ENCODE data around the gene ELL.

Gene ELL

DNA sequence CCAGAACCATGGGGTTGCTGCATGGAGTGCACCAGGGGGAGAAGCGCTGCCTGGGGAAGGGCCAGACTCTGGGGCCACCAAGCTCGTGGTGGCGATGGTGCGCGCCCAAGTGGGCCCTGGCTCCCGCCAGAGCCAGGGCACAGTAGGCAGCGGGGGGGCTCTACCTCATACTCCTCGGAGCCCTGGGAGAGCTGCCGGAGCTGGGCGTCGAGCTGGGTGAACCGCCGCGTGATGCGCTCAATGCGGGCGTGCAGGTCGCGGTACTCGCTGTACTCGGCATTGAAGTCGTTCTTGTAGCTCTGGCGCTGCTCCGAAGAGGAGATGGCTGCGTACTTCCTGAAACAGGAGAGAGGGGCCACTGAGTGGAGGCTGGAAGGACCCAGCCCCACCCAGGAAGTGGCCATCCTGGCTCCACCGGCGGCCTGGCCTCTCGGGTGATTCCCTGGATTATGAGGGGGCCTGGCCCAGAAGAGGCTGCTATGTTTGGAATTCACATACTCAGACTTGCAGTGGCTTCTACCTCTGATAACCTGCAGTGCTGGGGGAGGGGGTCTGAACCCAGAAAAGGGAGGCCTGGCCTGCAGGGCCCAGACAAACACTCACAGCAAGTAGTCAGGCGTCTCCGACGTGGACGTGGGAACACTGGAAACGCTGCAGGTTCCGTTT lies 75.6 kb downstream of the ELL start:
- Histone ChIP-seq H3K27me3 (replicated peaks; ENCODE audit: control insufficient read depth, insufficient read depth, low read length) (no peaks in the 10 kb centered on the region), H3K36me3 (ENCODE audit: control insufficient read depth, insufficient read depth, low read length, severe bottlenecking) (peaks cover 72% of the 10 kb centered on the region), H3K9me3 (ENCODE audit: control insufficient read depth, low read length) (no peaks in the 10 kb centered on the region), H3K4me3 (ENCODE audit: low read length) (no peak overlapping the region), H3K4me1 (ENCODE audit: control insufficient read depth, insufficient read depth, low read length) (peaks cover 4% of the 10 kb centered on the region), H3K9ac (ENCODE audit: low read length) (no peak overlapping the region)
- no peak for DNase-seq (ENCODE audit: low read depth)

DNA sequence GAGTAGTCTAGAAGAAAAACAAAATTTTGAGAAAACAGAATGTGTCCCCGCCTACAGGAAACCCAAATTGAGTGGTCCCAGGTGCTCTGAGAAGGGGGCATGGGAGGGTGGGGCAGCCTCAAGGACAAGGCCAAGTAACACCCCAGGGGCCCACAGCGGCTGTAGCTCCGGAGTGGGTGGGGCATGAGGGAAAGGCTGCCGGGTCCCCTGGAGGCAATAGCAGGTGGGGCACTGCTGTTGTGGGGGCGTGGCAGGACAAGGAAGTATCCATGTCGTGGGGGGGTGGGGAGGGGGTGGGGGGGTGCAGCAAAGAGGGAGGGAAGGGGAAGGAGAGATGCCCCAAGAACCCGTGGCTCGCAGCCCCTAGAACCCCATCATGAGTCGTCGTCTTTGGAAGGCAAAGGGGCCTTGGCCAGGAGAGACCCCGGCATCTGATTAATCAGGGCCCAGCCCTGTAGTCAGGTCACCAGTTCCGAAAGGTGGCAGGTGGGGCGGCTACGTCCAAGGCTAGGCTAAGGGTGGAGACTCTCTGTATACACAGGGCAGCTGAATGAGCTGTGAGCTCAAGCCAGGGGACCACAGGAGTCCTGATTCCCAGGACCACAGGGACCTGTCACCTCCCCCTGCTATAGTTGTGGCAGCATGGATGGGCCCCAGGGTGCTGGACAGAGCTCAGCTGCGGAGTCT lies 76.5 kb downstream of the ELL start:
- H3K9me3 ChIP-seq (ENCODE audit: control insufficient read depth, low read length): no peaks in the 10 kb centered on the region
- H3K4me1 ChIP-seq (ENCODE audit: control insufficient read depth, insufficient read depth, low read length): no peaks in the 10 kb centered on the region
- DNase-seq (ENCODE audit: low read depth): no peak
- H3K36me3 ChIP-seq (ENCODE audit: control insufficient read depth, insufficient read depth, low read length, severe bottlenecking): peaks cover 66% of the 10 kb centered on the region
- no peaks in the 10 kb centered on the region for H3K27me3 ChIP-seq (replicated peaks; ENCODE audit: control insufficient read depth, insufficient read depth, low read length)
- H3K4me3 ChIP-seq (ENCODE audit: low read length): no peak overlapping the region
- H3K9ac ChIP-seq (ENCODE audit: low read length): no peak overlapping the region

DNA sequence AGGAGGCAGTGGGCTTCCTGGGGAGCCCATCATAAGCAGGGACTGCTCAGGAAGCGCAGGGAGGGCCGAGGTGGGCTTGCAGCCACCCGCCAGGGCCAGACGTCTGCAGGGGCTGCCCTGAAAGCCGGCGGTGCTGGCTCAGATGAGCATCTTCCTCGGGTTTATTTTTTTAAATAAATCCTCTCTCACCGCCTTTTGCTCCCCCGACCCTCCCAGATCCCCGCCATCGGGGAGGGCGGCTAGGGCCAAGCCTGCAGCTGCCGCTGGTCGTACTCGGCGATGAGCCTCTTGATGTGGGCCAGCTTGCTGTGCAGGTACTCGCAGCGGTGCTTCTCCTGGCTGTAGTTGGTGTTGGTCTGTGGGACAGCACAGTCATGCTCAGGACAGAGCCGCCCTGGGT lies 77.4 kb downstream of the ELL start:
- DNase-seq (ENCODE audit: low read depth): no peak
- H3K27me3 ChIP-seq (replicated peaks; ENCODE audit: control insufficient read depth, insufficient read depth, low read length): no peaks in the 10 kb centered on the region
- H3K9me3 ChIP-seq (ENCODE audit: control insufficient read depth, low read length): no peaks in the 10 kb centered on the region
- H3K9ac ChIP-seq (ENCODE audit: low read length): no peak overlapping the region
- H3K4me1 ChIP-seq (ENCODE audit: control insufficient read depth, insufficient read depth, low read length): peaks cover 4% of the 10 kb centered on the region
- peaks cover 57% of the 10 kb centered on the region for H3K36me3 ChIP-seq (ENCODE audit: control insufficient read depth, insufficient read depth, low read length, severe bottlenecking)
- no peak overlapping the region for H3K4me3 ChIP-seq (ENCODE audit: low read length)

DNA sequence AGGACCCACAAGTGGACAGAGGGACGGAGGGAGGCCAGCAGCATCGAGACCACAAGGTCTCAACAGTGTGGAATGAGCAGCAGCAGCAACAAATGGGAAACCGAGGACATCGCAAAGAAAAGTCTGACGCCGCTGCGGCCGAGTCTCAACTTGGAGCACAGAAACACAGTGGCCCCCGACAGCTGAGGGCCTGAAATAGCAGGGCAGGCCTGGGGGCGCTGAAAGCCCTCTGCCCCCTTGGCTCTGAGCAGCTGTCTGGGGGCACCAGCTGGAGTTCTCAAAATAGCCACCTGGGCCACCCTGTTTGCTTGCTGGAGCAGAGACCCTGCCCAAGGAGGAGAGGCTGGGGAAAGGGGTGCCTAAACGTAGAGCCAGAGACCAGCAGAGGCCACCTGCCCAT lies 78.0 kb downstream of the ELL start:
- no peaks in the 10 kb centered on the region for H3K9me3 ChIP-seq (ENCODE audit: control insufficient read depth, low read length)
- peaks cover 51% of the 10 kb centered on the region for H3K36me3 ChIP-seq (ENCODE audit: control insufficient read depth, insufficient read depth, low read length, severe bottlenecking)
- no peak for DNase-seq (ENCODE audit: low read depth)

DNA sequence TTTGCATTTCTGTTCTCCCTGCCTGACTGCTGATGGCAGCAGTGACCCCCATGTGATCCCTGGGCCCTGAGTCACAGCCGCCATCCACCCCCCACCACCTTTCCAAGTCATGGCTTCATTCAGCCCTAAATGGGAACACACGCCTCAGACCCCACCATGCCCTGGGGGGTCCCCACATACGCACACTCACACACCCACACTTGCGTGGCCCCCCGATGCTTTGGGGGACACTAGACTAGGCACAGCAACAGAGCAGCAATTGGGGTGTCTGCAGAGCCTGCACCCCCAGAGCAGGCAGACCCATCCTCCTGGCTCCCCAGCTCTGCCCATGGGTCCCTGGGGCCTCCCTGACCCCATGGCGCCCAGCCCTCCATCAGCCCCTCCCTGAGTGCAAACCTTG lies 78.5 kb downstream of the ELL start:
- peaks cover 13% of the 10 kb centered on the region for H3K4me1 ChIP-seq (ENCODE audit: control insufficient read depth, insufficient read depth, low read length)
- peaks cover 46% of the 10 kb centered on the region for H3K36me3 ChIP-seq (ENCODE audit: control insufficient read depth, insufficient read depth, low read length, severe bottlenecking)
- H3K27me3 ChIP-seq (replicated peaks; ENCODE audit: control insufficient read depth, insufficient read depth, low read length): no peaks in the 10 kb centered on the region
- no peak for DNase-seq (ENCODE audit: low read depth)
- H3K9ac ChIP-seq (ENCODE audit: low read length): no peak overlapping the region
- H3K4me3 ChIP-seq (ENCODE audit: low read length): no peak overlapping the region
- H3K9me3 ChIP-seq (ENCODE audit: control insufficient read depth, low read length): no peaks in the 10 kb centered on the region

More for the DNA sequence above, 78.0 kb downstream of the ELL start:
- Histone ChIP-seq H3K9ac (ENCODE audit: low read length) (no peak overlapping the region), H3K4me1 (ENCODE audit: control insufficient read depth, insufficient read depth, low read length) (peaks cover 9% of the 10 kb centered on the region), H3K27me3 (replicated peaks; ENCODE audit: control insufficient read depth, insufficient read depth, low read length) (no peaks in the 10 kb centered on the region), H3K4me3 (ENCODE audit: low read length) (no peak overlapping the region)

DNA sequence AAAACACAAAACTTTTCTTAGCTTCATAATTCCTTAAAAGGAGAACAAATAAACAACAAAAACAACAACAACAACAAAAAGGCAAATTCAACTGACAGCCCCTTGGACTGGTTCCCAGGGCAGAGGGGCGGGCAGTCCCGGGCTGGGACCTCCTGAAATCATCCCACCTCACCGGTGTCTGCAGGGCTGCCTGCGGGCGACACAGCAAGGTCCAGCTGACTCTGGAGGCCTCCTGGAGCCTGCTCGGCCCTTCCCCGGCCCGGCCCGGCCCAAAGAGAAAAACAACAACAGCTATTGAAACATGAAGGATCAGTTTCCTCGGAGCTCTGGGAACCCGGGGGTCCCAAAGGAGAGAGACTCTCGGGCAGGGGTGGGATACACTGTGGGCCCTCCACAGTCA lies 78.9 kb downstream of the ELL start:
- H3K4me1 ChIP-seq (ENCODE audit: control insufficient read depth, insufficient read depth, low read length): peaks cover 16% of the 10 kb centered on the region
- H3K27me3 ChIP-seq (replicated peaks; ENCODE audit: control insufficient read depth, insufficient read depth, low read length): no peaks in the 10 kb centered on the region
- no peak for DNase-seq (ENCODE audit: low read depth)
- no peaks in the 10 kb centered on the region for H3K9me3 ChIP-seq (ENCODE audit: control insufficient read depth, low read length)
- H3K9ac ChIP-seq (ENCODE audit: low read length): no peak overlapping the region
- H3K4me3 ChIP-seq (ENCODE audit: low read length): no peak overlapping the region
- H3K36me3 ChIP-seq (ENCODE audit: control insufficient read depth, insufficient read depth, low read length, severe bottlenecking): peaks cover 42% of the 10 kb centered on the region

DNA sequence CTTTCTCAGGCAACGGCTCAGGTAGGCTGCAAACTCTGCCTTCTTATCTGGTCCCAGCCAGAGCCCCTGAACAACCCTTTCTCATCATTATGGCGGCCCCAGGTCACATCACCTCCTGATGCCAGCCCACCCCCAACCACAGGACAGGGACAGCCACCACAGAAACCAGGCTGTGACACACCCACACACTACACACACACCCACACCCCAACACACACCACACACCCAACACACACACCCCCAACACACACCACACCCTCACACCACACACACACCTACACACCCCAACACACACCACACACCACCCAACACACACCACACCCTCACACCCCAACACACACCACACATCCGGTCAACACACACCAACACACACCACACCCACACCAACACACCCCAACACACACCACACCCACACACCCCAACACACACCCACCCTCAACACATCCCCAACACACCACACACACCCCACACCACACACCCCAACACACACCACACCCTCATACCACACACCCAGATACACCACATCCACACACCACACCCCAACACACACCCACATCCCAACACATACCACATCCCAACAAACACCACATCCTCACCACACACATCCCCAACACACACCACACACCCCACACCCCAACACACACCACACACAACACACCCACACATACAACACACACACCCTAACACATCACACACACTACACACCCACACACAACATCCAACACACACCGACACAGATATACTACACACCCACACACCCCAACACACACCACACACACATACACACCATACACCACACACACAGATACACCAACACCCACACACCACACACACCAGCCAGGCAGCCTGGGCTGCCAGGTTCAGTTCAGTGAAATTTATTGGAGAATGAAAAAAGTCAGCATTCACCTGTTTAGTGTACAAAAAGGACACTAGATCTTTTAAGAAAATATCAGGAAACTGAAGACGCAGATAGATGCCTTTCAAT lies 79.8 kb downstream of the ELL start:
- no peak overlapping the region for H3K9ac ChIP-seq (ENCODE audit: low read length)
- H3K4me3 ChIP-seq (ENCODE audit: low read length): no peak overlapping the region
- no peak for DNase-seq (ENCODE audit: low read depth)
- no peaks in the 10 kb centered on the region for H3K27me3 ChIP-seq (replicated peaks; ENCODE audit: control insufficient read depth, insufficient read depth, low read length)
- H3K9me3 ChIP-seq (ENCODE audit: control insufficient read depth, low read length): no peaks in the 10 kb centered on the region
- H3K36me3 ChIP-seq (ENCODE audit: control insufficient read depth, insufficient read depth, low read length, severe bottlenecking): peaks cover 35% of the 10 kb centered on the region
- H3K4me1 ChIP-seq (ENCODE audit: control insufficient read depth, insufficient read depth, low read length): peaks cover 16% of the 10 kb centered on the region

DNA sequence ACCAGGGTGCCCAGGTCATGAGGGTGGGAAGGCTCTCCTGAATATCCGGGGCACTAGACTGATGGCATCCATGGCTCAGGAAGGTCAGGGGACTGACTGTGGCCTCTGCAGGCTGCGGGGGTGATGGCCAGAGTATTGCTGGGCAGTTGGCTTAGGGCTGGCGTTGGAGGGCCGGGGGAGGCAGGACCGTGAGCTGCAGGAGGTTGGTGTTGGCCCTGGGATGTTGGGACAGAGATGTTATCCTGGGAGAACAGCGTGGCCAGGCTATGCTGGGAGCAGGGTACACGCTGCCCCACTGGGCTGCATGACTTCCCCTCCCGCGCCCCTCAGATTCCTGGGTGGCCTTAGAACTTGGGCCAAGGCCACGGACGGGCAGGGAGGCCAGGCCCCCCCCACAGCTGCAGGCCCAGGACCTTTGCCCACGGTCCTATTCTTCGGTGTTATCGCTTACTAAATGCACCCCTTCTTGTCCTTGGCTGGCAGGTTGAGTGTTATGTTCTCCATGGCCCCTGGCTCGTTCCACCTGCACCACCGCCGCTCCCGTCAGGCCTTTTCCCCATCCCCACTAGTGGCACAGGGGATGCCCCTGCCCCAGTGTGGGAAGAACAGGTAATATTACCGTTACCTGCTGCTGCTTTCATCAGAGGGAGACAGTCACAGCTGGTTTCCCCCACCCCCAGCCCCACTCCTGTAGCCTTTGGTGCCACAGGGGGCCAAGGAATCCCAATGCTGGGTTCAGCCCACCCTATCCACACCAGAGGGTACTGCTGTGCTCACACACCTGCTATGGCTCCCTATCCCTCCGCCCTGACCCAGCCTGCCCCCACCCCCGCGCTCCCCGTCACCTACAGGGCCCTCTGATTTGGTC lies 80.7 kb downstream of the ELL start:
- Histone ChIP-seq H3K36me3 (ENCODE audit: control insufficient read depth, insufficient read depth, low read length, severe bottlenecking) (peaks cover 26% of the 10 kb centered on the region), H3K4me3 (ENCODE audit: low read length) (no peak overlapping the region), H3K4me1 (ENCODE audit: control insufficient read depth, insufficient read depth, low read length) (peaks cover 16% of the 10 kb centered on the region), H3K9me3 (ENCODE audit: control insufficient read depth, low read length) (no peaks in the 10 kb centered on the region), H3K9ac (ENCODE audit: low read length) (no peak overlapping the region), H3K27me3 (replicated peaks; ENCODE audit: control insufficient read depth, insufficient read depth, low read length) (no peaks in the 10 kb centered on the region)
- no peak for DNase-seq (ENCODE audit: low read depth)

DNA sequence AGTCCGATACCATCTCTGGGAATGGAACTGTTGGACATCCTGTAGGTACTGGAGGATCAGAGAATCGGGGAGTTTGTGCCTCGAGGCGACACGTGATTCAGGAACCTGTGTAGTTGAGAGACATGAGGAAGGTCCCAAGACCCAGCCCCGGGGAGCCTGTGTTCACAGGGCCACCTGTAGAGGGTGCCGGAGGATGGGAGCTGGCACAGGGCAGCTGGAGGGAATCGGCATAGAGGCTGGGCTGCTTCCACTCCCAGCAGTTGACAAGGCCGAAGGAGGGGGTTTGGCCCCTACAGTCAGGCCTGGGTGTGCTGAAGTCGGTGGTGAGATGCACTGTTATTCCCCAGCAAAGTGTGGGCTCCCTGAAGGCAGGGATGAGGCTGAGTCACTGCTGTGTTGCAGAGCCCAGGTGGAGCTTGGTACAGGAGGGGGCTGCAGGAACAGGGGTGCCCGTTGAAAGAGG lies 81.4 kb downstream of the ELL start:
- H3K36me3 ChIP-seq (ENCODE audit: control insufficient read depth, insufficient read depth, low read length, severe bottlenecking): peaks cover 19% of the 10 kb centered on the region
- peaks cover 16% of the 10 kb centered on the region for H3K4me1 ChIP-seq (ENCODE audit: control insufficient read depth, insufficient read depth, low read length)
- DNase-seq (ENCODE audit: low read depth): no peak
- H3K9me3 ChIP-seq (ENCODE audit: control insufficient read depth, low read length): no peaks in the 10 kb centered on the region
- H3K27me3 ChIP-seq (replicated peaks; ENCODE audit: control insufficient read depth, insufficient read depth, low read length): no peaks in the 10 kb centered on the region
- H3K4me3 ChIP-seq (ENCODE audit: low read length): no peak overlapping the region
- no peak overlapping the region for H3K9ac ChIP-seq (ENCODE audit: low read length)

DNA sequence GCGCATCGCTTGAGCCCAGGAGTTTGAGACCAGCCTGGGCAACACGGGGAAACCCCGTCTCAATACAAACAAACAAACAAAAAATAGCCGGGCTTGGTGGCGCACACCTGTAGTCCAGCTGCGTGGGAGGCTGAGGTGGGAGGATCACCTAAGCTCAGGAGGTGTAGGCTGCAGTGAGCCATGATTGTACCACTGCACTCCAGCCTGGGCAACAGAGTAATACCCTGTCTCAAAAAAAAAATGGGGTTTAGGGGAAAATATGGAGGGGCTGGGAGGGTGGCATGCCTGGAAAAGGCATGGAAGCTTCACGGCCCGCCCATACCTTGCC lies 82.0 kb downstream of the ELL start:
- Histone ChIP-seq H3K27me3 (replicated peaks; ENCODE audit: control insufficient read depth, insufficient read depth, low read length) (no peaks in the 10 kb centered on the region), H3K4me3 (ENCODE audit: low read length) (no peak overlapping the region), H3K9me3 (ENCODE audit: control insufficient read depth, low read length) (no peaks in the 10 kb centered on the region), H3K4me1 (ENCODE audit: control insufficient read depth, insufficient read depth, low read length) (peaks cover 16% of the 10 kb centered on the region), H3K36me3 (ENCODE audit: control insufficient read depth, insufficient read depth, low read length, severe bottlenecking) (peaks cover 16% of the 10 kb centered on the region), H3K9ac (ENCODE audit: low read length) (no peak overlapping the region)
- no peak for DNase-seq (ENCODE audit: low read depth)
